RWPE1 (cell line): ENCODE data around the gene WDR70.

Experiments used
- CTCF ChIA-PET: fragments of 350-600 bp; sonication (Branson Sonifier 250); formaldehyde crosslinking; extraction: SDS; loops from one replicate; lab custom pipeline; 2021; lab: Yijun Ruan, JAX
- POLR2A ChIA-PET: fragments of 400-600 bp; formaldehyde crosslinking; extraction: SDS; loops from one replicate; lab custom pipeline; 2020; ENCODE audit warnings: antibody characterized with exemption; ENCODE audit not compliant: low non-redundant PET; lab: Yijun Ruan, JAX
- DNase-seq: peaks from one replicate; pipeline ENCODE4 v3.0.0; 2012; ENCODE audit warnings: low spot score
- H3K27ac ChIP-seq: fragments of 450-650 bp; 2 replicates; pipeline ENCODE4 v1.5.1; 2017
- TF ChIP-seq, protein P1 (sequence below): fragments of 450-650 bp; conservative IDR thresholded peaks from 2 replicates; pipeline ENCODE4 v1.5.1; 2017; ENCODE audit warnings: low read depth, mild to moderate bottlenecking

Gene WDR70

DNA sequence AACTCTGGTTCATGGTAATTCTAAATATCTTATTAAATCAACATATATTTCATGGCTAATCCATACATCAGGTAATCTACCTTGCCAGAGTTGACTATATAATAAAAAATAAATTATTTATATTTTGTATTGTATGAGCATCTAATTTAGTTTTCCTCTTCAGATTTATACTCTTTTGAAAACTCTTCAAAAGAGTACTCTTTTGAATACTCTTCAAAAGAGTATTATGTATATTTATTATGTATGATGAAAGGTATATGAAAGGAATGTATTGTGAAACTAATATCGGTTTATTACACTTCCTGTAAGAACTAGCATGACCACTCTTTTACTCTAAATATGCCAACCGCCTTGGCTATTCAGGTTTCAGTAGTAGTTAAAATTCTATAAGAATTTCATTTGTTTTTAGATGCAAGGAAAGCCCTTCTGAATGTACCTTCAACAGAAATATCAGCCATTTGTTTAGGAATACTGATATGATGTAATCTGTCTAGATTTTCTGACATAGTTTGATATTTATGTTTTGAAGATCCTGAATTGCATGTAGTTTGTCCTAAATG is 178.7 kb downstream of the WDR70 start:
- POLR2A ChIA-PET = no interaction called here
- CTCF ChIA-PET = no interaction called here

GRCh38 chr5:37565062-37565670 is 186.0 kb downstream of the WDR70 start:
- DNase-seq = no peak
- ChIA-PET CTCF (interaction anchor here (0.6 to 0.7 kb wide), 2 partner anchors 12 to 32 kb away, joined by 3 read pairs; no protein-coding TSS in a partner anchor), POLR2A (no interaction called here)
- H3K27ac ChIP-seq = no peak overlapping the region
- TF ChIP-seq, protein P1, sequence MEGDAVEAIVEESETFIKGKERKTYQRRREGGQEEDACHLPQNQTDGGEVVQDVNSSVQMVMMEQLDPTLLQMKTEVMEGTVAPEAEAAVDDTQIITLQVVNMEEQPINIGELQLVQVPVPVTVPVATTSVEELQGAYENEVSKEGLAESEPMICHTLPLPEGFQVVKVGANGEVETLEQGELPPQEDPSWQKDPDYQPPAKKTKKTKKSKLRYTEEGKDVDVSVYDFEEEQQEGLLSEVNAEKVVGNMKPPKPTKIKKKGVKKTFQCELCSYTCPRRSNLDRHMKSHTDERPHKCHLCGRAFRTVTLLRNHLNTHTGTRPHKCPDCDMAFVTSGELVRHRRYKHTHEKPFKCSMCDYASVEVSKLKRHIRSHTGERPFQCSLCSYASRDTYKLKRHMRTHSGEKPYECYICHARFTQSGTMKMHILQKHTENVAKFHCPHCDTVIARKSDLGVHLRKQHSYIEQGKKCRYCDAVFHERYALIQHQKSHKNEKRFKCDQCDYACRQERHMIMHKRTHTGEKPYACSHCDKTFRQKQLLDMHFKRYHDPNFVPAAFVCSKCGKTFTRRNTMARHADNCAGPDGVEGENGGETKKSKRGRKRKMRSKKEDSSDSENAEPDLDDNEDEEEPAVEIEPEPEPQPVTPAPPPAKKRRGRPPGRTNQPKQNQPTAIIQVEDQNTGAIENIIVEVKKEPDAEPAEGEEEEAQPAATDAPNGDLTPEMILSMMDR = no peak

More for the DNA sequence above, 178.7 kb downstream of the WDR70 start:
- H3K27ac ChIP-seq = no peak overlapping the region
- no peak for DNase-seq
- TF ChIP-seq, protein P1 = no peak

GRCh38 chr5:37567566-37567965 is 188.4 kb downstream of the WDR70 start:
- ChIA-PET CTCF (interaction anchor here (0.6 to 0.7 kb wide), 2 partner anchors 35 to 47 kb away, joined by 3 read pairs; no protein-coding TSS in a partner anchor), POLR2A (no interaction called here)
- H3K27ac ChIP-seq = no peak overlapping the region
- TF ChIP-seq, protein P1 = no peak
- no peak for DNase-seq

- no peak for DNase-seq
- TF ChIP-seq, protein P1 = no peak
- ChIA-PET POLR2A (no interaction called here), CTCF (interaction anchor here (0.6 kb wide), 1 partner anchor 35 kb away, joined by 3 read pairs; no protein-coding TSS in a partner anchor)
- H3K27ac ChIP-seq = no peak overlapping the region
Measured at GRCh38 chr5:37568018-37568753, 189.1 kb downstream of the WDR70 start.

DNA sequence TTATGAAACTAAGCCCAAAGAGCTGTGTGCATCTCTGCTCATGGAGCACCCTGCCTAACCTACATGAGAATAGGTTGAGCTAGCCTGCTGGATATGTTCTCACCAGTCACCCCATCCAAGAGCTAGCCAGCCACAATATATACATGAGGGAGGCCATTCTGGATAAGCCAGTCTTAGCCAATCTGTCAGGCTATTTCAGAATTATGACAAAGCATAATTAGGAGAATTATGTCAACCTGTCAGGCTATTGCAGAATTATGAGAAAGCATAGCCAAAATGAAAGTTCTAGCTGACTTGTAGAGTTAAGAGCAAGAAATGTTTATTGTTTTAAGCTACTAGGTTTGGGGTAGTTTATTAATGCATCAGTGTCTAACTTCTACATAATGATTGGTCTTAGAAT is 189.8 kb downstream of the WDR70 start:
- ChIA-PET CTCF (no interaction called here), POLR2A (no interaction called here)
- DNase-seq = no peak
- H3K27ac ChIP-seq = no peak overlapping the region
- TF ChIP-seq, protein P1 = no peak

- H3K27ac ChIP-seq = no peak overlapping the region
- ChIA-PET CTCF (no interaction called here), POLR2A (no interaction called here)
- TF ChIP-seq, protein P1 = no peak
- DNase-seq = no peak
Measured at GRCh38 chr5:37569466-37569865, 190.3 kb downstream of the WDR70 start.
